Stimulated activated effector memory CD8-positive, alpha-beta T cell treated with anti-CD3 and anti-CD28 coated beads, Interleukin-12 subunit alpha, Interleukin-12 subunit beta, amount 100 ng/mL, for 72 hours (primary cell): ENCODE results near the gene CXCL10.
A peak's percentile ranks its signal among the peaks of the same experiment; 100 is the strongest.
"Not testable (repeated sequence)": the region's sequence is repeated elsewhere in the genome, so short reads cannot be mapped to it uniquely, and the experiment has no call there.

ENCODE experiments used
- ATAC-seq: fragments of 150-1000 bp; cut with Tn5 transposase; 2 replicates; pipeline ENCODE4 v1.10.0; 2021
- DNase-seq, 2 donors: peaks; one replicate each; pipeline ENCODE4 v3.0.0; 2021 to 2022; ENCODE audit warnings: low spot score in 2 of 2
- H3K27ac Mint-ChIP-seq: one replicate; pipeline ENCODE4 v1.8.0; 2022; ENCODE audit warnings: mild to moderate bottlenecking, mixed read lengths
- H3K36me3 Mint-ChIP-seq: one replicate; pipeline ENCODE4 v1.8.0; 2022; ENCODE audit warnings: mild to moderate bottlenecking, mixed read lengths
- H3K4me1 Mint-ChIP-seq: one replicate; pipeline ENCODE4 v1.8.0; 2022; ENCODE audit warnings: mixed read lengths
- H3K4me3 Mint-ChIP-seq: one replicate; pipeline ENCODE4 v1.8.0; 2022; ENCODE audit warnings: mild to moderate bottlenecking, mixed read lengths
- H3K9me3 Mint-ChIP-seq: one replicate; pipeline ENCODE4 v1.8.0; 2022; ENCODE audit warnings: mixed read lengths

The CXCL10 gene

DNA sequence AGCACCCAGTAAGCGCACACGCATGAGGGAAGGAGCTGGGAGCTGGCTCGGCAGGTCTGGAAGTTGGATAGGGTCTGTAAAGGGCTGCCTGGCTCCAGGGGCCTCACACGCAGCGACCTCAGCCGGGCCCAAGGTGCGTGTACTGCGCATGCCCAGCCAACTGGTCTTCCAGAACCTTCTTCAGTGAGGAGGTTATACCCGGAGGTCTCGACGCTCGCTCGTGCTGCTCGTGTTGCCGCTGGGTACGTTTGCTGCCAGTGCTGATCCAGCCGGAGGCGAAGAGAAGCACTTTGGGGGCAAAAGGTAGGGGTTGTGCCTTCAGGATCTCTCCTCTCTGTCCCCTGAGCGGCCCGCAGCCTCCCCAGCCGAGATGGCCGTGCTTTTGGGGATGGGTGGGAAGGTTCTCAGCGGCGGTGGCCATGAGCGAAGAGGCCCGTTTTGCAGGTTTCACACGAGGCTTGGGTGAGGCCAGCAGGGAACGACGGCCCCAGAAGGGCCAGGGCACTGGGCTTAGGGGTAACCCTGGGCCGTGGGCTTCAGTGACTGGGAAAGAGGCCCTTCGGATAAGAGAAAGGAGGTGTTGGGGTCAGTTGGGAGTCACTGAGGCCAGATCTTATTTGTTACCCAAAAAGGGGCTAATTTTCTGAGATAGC is 12.2 kb downstream of the CXCL10 start:
- no peaks in the 10 kb centered on the region for H3K36me3 Mint-ChIP-seq
- H3K4me1 Mint-ChIP-seq: peaks cover 1% of the 10 kb centered on the region
- H3K27ac Mint-ChIP-seq: no peak overlapping the region
- DNase-seq (no peak), ATAC-seq (no peak)
- H3K9me3 Mint-ChIP-seq: no peaks in the 10 kb centered on the region
- H3K4me3 Mint-ChIP-seq: no peak overlapping the region

DNA sequence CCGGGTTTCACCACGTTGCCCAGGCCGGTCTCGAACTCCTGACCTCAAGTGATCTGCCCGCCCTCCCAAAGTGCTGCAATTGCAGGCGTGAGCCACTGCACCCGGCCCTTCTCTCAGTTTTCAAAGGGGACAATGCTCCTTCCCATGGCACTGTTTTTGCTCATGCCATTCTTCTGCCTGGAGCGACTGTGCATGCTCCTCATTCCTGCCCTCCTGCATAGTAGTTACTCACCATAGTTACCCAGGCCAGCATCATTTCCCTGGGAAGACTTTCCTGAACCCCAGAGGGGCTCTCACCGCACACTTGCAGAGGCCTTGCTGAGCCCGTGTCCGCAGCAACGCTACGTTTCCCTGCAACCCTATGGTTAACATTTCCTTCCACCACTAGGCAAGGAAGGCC is 12.7 kb downstream of the CXCL10 start:
- DNase-seq (no peak), ATAC-seq (no peak)
- no peaks in the 10 kb centered on the region for H3K4me1 Mint-ChIP-seq
- no peak overlapping the region for H3K27ac Mint-ChIP-seq
- H3K36me3 Mint-ChIP-seq: no peaks in the 10 kb centered on the region
- no peak overlapping the region for H3K4me3 Mint-ChIP-seq
- no peaks in the 10 kb centered on the region for H3K9me3 Mint-ChIP-seq

DNA sequence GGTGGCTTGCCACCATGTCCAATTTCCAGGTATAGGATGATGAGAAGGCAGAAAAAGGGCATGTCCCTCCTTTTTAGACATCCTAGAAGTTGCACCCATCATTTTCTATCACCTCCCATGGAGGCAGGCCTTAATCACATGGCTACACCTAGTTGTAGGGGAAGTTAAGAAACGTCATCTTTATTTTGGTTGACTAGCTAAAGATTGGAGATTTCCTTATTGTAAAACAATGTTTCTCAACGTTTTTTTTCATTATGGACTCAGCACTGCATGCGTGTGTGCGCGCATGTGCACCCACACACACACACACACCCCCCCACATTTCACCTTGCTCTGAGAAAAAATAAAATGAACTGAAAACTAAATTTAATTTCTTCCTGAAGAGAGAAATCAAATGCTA is 14.0 kb downstream of the CXCL10 start:
- Mint-ChIP-seq H3K27ac (no peak overlapping the region), H3K4me1 (no peaks in the 10 kb centered on the region), H3K9me3 (no peaks in the 10 kb centered on the region), H3K36me3 (no peaks in the 10 kb centered on the region), H3K4me3 (no peak overlapping the region)
- ATAC-seq (no peak), DNase-seq (no peak)

DNA sequence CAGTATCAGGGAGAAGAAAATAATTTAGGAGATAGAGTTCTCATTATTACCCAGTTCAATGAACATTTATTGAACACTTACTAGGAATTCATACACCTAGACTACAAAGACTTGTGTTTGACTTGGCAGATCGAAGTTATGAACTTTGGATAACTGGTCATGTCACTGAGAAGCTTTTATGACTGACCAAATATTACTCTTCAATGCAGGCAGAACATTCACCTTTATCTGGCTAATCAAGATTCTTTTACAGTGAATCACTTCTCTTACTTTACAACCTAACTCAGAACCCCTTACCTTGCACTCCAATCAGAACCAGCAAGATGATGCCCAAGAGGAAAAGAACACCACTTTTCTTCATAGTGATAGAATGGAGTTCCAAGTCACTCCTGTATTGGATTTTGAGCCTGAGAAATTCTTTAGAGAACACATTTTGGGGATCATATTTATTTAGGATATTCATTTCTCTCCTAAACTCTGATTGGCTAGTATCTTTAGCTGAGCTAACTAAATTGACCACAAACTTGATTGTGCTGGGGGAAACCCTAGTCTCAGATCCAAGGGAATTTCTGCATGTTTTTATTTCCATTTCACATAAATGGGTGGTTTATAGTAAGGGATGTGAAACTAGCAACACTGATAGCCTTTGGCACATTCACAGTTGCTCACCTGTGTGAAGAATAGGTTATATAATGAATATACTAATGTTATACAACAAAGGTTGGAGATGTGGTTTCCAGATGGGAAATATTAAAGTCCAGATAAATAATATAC is 16.0 kb downstream of the CXCL10 start, which contains the start of gene CXCL9:
Gene CXCL9 (minus strand): TSS at position 421 of the 774 bp plus-strand sequence. CDS start 60 bp downstream, at position 361.
- H3K36me3 Mint-ChIP-seq: no peaks in the 10 kb centered on the region

DNA sequence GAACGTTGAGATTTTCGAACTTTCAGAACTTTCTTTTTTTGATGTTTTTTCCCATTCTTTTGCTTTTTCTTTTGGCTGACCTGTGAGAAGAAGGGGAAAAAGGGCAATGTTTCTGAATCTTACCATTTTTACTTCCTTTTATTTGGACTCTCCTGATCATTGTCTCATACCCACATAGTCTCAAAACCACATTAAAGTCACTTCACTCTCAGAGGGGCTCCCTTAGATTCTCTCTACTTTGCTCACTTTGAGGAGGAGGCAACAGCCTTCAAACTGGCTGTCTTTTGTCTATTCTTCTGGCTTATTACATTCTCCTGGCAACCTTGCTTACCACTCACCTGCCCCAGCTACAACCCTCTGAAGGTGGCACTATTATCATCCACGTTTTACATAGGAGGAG is 19.7 kb downstream of the CXCL10 start:
- Mint-ChIP-seq H3K4me3 (no peak overlapping the region), H3K9me3 (no peaks in the 10 kb centered on the region), H3K36me3 (no peaks in the 10 kb centered on the region), H3K27ac (peak overlapping the region; percentile 1), H3K4me1 (no peaks in the 10 kb centered on the region)
- DNase-seq (no peak), ATAC-seq (no peak)

More for the DNA sequence above, 16.0 kb downstream of the CXCL10 start, which contains the start of gene CXCL9:
- Mint-ChIP-seq H3K4me3 (no peak within 1 kb of the TSS), H3K9me3 (no peaks in the 10 kb centered on the region), H3K4me1 (no peaks in the 10 kb centered on the region), H3K27ac (no peak within 1 kb of the TSS)
- ATAC-seq: no peak
- DNase-seq: no peak

DNA sequence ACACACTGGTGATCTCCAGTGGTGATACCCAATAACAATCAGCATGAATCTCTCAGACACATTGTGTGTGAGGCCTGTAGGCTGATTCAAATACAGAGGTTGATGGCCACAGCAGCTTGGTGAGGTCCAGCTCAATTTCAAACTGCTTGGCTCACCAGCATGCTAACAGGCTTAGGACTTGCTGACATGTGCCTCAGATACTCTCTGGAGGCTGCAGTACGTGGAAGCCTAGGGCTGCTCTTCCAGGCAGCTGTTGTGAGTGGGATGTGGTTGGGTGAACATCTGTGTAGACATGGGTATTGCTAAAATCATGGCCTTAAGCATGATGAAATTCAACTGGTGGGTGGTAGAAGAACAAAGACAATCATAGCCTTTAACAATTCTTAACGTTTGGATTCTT is 20.3 kb downstream of the CXCL10 start:
- Mint-ChIP-seq H3K27ac (no peak overlapping the region), H3K4me3 (no peak overlapping the region), H3K36me3 (no peaks in the 10 kb centered on the region), H3K9me3 (no peaks in the 10 kb centered on the region), H3K4me1 (no peaks in the 10 kb centered on the region)
- peak; percentile 51 for ATAC-seq
- DNase-seq: no peak

DNA sequence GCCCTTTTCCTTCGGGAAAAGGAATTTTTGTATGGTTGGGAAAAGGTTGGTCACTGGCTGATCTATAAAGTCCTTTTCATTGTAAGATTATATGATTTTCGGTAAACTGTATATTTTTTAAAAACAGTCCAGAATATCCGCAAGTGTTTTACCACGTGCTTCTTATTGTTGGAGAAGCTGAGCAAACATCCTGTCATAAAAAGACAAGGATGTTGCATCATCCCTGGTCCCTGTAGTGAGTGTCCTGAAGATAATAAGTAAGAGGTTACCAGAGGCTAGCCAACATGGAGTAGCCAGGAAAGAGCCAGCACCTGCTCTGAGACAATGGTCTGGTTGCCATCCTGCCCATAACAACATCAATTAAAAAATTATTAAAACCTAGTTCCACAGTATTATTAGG is 21.1 kb downstream of the CXCL10 start:
- no peak for ATAC-seq
- Mint-ChIP-seq H3K9me3 (no peaks in the 10 kb centered on the region), H3K4me3 (no peak overlapping the region), H3K4me1 (no peaks in the 10 kb centered on the region), H3K27ac (no peak overlapping the region), H3K36me3 (no peaks in the 10 kb centered on the region)
- no peak for DNase-seq

DNA sequence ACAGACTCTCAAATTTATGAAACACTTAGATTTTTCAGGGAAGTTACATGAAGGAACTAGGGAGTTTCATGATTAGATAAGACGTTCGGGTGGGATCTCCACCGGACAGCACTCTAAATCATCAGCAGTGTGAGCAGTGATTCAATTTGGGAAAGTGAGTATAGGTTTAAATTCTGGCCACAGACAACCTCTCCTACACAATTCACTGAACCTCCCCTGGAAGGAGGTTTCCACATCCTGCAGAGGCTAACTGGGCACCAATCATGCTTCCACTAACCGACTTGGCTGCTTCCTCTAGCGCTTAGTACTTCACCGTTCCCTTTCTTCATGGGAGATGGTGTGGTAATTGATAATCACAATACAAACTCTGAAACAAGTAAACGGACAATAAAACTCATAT is 21.6 kb downstream of the CXCL10 start:
- H3K9me3 Mint-ChIP-seq: no peaks in the 10 kb centered on the region
- ATAC-seq (no peak), DNase-seq (no peak)
- no peak overlapping the region for H3K4me3 Mint-ChIP-seq
- no peak overlapping the region for H3K27ac Mint-ChIP-seq
- H3K36me3 Mint-ChIP-seq: no peaks in the 10 kb centered on the region
- no peaks in the 10 kb centered on the region for H3K4me1 Mint-ChIP-seq

DNA sequence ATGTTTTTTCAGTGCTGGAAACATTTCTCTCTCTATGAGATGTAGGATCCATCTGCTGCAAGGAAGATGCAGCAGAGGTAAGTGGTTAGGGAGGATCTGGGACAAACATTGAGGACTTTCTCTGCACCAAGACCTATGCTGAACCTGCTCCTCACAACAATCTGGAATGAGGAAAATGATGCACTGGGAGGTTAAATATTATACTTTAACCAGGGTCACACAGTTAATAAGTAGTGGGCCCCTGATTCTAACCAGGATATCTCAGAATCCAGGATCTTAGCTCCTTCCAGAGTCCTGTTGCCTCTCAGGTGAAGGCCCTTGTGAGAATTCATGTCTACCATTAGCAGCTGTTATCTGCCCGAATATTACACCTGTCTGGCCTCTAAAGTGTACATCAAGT is 23.0 kb downstream of the CXCL10 start:
- no peaks in the 10 kb centered on the region for H3K9me3 Mint-ChIP-seq
- H3K27ac Mint-ChIP-seq: no peak overlapping the region
- H3K4me3 Mint-ChIP-seq: no peak overlapping the region
- ATAC-seq (no peak), DNase-seq (no peak)
- no peaks in the 10 kb centered on the region for H3K36me3 Mint-ChIP-seq
- H3K4me1 Mint-ChIP-seq: no peaks in the 10 kb centered on the region

DNA sequence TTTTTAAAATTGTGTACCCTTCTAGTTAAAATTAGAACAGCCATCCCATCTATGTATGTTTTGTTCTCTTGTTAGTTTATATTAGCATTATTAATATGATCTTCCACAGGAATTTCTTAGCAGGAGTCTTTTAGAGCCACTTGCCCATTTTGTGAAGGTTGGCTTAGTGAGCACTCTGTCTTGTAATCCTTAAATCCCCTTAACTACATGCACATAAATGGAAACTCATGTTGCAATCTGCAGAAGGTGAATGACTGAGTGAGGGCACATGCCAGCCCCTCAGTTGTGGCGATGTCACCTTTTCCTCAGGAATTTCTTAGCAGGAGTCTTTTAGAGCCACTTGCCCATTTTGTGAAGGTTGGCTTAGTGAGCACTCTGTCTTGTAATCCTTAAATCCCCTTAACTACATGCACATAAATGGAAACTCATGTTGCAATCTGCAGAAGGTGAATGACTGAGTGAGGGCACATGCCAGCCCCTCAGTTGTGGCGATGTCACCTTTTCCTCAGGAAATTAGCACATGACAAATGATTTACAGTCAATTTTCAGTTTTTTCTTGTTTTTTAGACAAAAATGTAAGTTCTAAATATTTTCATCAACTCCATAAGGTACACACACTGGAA is 24.7 kb downstream of the CXCL10 start:
- H3K4me3 Mint-ChIP-seq, H3K36me3 Mint-ChIP-seq, H3K4me1 Mint-ChIP-seq, H3K9me3 Mint-ChIP-seq, DNase-seq, ATAC-seq, H3K27ac Mint-ChIP-seq: not testable (repeated sequence)

DNA sequence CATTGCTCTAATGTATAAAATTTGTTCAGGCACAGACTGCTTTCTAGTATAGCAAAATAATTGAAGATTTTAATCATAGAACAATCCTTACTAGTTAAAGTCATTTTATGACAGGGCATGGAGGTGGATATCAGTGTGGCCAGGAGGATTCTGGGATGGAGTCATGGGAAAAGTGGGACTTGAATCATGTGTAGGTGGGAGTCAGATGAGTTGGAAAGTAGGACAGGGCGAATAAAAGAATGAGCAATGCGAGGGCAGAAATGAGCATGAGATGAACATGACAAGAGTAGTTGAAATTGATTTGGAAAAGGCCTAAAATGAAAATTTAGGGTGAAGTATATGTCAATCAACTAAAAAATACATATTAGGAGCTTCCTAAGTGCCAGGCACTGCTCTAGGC is 25.4 kb downstream of the CXCL10 start:
- no peaks in the 10 kb centered on the region for H3K36me3 Mint-ChIP-seq

DNA sequence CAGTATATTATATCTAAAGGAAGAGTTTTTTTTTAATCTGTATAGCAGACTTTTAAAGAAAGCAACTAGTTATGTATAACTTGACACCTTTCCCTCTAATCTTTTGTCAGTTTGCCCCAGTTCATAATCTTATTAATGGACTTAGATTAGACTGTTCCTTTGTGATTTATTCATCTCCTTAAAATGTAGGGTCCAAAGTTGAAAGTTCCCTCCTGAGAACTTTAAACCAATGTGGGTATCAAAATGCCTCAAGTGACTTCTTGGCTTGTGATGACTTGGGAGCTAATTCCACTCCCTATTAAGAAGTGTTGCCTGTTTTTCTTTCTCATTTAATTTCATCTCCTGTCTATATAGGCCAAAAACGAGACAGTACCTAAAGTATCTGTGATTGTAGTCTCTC is 26.2 kb downstream of the CXCL10 start:
- Mint-ChIP-seq H3K4me3 (no peak overlapping the region), H3K36me3 (no peaks in the 10 kb centered on the region), H3K4me1 (no peaks in the 10 kb centered on the region), H3K27ac (no peak overlapping the region), H3K9me3 (no peaks in the 10 kb centered on the region)
- ATAC-seq: no peak
- DNase-seq: no peak

More for the DNA sequence above, 25.4 kb downstream of the CXCL10 start:
- ATAC-seq: no peak
- H3K4me3 Mint-ChIP-seq: no peak overlapping the region
- H3K4me1 Mint-ChIP-seq: no peaks in the 10 kb centered on the region
- H3K9me3 Mint-ChIP-seq: no peaks in the 10 kb centered on the region
- no peak for DNase-seq
- no peak overlapping the region for H3K27ac Mint-ChIP-seq

DNA sequence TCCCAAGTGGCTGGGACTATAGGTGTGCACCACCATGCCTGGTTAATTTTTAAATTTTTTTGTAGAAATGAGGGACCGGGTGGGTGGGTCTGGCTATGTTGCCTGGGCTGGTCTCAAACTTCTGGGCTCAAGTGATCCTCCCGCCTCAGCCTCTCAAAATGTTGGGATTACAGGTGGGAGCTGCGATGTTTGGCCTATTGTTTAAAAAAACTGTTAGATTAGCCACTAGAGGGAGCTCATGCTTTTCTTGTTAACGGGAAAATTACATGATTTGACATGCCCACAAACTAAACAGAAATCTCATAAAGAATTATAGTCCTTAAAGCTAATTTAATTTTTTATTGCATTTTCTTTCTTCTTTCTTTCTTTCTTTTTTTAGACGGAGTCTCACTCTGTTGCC is 27.6 kb downstream of the CXCL10 start:
- Mint-ChIP-seq H3K27ac (no peak overlapping the region), H3K4me3 (no peak overlapping the region), H3K4me1 (no peaks in the 10 kb centered on the region), H3K36me3 (no peaks in the 10 kb centered on the region), H3K9me3 (no peaks in the 10 kb centered on the region)
- DNase-seq: no peak
- no peak for ATAC-seq

DNA sequence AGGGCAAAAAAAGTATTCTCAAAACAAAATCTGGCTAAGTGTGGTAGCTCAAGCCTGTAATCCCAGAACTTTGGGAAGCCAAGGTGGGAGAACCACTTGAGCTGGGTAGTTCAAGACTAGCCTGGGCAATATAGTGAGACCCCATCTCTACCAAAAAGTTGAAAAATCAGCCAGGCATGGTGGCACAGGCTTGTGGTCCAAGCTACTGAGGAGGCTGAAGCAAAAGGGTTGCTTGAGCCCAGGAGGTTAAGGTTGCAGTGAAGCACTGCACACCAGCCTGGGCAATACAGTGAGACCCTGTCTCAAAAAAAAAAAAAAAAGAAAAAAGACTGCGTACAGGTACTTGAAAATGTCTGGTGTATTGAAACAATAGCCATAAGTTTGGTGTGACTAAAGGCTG is 30.8 kb downstream of the CXCL10 start:
- ATAC-seq (no peak), DNase-seq (no peak)
- Mint-ChIP-seq H3K4me1 (no peaks in the 10 kb centered on the region), H3K4me3 (no peak overlapping the region), H3K36me3 (peaks cover 9% of the 10 kb centered on the region), H3K9me3 (no peaks in the 10 kb centered on the region), H3K27ac (no peak overlapping the region)

DNA sequence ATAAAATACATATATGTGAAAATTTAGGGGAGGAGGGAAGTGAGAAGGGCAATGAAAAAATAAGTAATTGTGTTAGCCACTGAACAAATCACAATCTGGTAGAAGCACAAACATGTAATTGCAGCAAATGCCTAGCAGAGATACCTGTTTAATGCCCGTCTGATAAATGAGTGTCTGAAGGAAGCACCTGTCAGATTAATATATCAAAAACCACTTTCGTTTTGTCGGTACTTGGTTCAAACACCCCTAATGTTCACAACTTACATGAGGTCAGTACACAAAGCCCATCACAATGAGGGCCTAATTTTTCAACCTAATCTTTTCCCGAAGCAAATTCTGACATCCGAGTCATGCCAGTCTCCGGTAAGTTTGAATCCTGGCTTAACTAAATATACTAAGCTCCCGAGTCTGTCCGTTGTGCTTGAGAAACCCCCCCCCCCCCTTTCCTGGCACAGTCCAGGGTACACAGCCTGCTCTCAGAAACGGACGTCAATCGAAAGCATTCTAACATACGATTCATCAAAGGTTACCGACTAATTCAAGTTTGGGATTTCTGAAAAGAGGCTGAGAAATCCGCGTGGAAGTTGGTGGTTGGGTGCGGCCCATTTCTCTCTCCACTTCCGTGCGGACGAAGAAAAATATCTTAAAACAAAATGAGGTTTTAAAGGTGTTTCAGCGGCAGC is 33.3 kb downstream of the CXCL10 start:
- Mint-ChIP-seq H3K9me3 (no peaks in the 10 kb centered on the region), H3K4me1 (no peaks in the 10 kb centered on the region), H3K27ac (peak overlapping the region; percentile 90), H3K36me3 (peaks cover 9% of the 10 kb centered on the region), H3K4me3 (peak overlapping the region; percentile 78)
- DNase-seq (no peak), ATAC-seq (no peak)
